HG02678 (cell line): Measurements from ENCODE around the gene GATAD2B.
"Not testable (repeated sequence)": the region's sequence is repeated elsewhere in the genome, so short reads cannot be mapped to it uniquely, and the experiment has no call there.

ENCODE experiments used
- ATAC-seq: cut with Tn5 transposase; IDR thresholded peaks from one replicate; pipeline ENCODE4 v1.9.1; 2021; ENCODE audit warnings: mild to moderate bottlenecking, moderate library complexity; ENCODE audit not compliant: unreplicated experiment

Gene GATAD2B

DNA sequence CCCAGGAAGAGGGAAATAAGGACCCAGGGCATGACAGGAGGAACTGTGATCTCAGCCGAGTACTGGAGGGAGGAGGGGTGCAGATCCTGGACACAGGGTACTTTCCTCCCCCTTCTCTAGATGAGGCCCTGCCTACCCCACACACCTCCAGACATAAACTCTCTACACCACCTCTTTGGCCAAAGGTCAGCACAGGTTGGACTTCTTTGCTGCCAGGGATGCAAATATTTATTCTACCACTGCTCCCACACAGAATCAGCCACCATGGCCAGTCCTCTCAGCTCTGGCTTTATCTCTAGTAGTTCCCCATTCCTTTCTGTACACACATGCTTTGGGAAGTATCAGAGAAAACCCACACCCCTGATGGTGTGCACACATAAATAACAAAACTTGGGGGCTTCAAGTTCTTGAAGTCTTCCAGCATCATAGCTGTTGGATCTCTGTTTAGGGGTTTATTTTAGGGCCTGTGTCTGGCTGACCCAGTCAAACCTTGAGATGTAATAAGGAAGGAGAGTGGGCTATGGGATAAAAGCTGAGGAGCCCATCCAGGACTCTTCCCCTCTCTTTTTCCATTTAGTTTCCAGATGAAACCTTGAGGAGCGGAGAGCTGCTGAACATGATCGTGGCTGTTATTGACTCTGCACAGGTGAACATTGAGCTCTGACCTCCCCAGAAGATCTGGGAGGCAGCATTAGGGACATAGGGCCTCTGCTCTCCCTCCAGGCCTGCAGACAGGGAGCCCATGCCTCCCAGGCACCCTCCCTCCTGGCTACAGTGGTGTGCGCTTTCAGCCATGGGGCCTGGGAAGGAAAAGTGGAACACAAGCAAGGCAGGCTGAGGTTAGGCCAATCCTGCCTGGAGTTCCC is 154.2 kb downstream of the GATAD2B start:
- no peak for ATAC-seq

DNA sequence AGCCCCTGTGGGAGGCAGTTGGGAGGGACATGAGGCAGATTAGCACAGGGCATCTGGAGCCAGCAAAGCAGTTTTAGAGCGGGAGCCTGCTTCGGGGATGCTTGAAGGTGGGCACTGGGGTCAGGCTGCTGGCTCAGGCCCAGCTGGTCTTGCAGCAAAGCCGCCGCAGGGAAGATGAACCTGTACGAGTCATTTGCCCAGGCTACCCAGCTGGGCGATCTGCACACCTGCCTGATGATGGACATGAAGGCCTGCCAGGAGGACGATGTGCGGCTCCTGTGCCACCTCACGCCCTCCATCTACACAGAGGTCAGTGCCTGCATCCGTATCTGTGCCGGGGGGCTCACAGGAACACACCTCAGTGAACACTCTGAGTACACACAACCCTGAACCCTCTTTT is 155.3 kb downstream of the GATAD2B start:
- no peak for ATAC-seq

DNA sequence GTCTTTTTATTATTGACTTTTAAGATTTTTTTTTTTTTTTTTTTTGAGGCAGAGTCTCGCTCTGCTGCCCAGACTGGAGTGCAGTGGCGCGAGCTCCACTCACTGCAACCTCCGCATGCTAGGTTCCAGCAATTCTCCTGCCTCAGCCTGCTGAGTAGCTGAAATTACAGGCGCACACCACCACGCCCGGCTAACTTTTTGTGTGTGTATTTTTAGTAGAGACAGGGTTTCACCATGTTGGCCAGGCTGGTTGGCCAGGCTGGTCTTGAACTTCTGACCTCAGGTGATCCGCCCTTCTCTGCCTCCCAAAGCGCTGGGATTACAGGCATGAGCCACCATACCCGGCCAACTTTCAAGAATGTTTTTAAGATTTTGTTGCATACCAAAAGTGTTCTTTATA is 156.1 kb downstream of the GATAD2B start:
- not testable (repeated sequence) for ATAC-seq

DNA sequence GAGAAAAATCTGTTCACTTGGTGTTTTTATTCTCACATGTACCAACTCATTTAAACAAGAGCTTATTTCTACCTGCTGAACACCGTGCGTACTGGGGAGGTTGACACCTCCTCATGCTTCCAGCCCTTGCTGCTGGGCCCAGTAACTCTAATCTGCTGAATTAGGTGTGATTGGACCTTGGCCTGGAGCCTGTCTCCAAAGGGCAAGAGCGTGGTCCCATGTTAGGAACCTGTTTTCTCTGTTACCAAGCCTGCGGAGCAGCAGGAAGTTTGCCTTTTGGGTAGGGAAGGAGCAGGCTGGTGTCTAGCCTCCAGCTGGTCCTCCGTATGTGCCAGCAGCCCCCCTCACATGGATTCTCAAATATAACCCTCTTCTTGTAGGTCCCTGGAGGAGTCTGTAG is 158.5 kb downstream of the GATAD2B start:
- no peak for ATAC-seq

DNA sequence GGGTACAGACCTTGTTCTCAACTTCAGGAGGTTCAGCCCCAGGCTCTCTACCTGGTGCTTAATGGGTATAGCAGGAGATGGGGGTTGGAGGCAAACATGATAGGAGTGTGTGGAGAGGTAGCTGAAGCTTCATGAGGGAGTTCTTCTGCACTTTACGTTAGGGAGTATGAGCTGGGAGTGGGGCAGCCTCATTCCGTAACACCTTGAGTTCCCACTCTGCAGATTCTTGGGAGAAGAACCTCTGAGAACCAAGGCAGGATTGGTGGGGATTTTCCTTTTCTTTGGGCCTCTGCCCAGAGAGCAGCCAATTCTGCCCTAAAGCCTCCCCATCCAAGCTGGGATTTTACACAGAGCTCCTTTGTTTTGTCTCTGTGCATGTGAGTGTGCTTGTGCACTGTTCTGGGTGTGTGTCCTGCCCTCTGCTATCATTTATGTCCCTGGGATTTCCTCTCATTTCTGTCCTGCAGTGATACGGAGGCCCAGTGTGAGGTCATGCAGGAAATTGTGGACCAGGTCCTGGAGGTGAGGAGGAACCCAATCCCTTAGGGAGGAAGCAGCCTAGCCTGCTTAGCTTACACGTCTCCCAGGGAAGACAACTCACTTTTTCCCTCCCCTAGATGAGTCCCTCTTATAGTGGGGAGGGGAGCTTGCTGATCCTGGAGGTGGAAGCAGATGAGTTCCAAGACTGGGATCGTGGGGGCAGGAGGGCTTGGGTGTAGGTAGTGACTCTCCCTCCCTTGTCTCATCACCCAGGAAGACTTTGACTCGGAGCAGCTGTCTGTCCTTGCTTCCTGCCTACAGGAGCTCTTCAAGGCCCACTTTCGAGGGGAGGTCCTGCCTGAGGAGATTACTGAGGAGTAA is 159.2 kb downstream of the GATAD2B start:
- no peak for ATAC-seq

DNA sequence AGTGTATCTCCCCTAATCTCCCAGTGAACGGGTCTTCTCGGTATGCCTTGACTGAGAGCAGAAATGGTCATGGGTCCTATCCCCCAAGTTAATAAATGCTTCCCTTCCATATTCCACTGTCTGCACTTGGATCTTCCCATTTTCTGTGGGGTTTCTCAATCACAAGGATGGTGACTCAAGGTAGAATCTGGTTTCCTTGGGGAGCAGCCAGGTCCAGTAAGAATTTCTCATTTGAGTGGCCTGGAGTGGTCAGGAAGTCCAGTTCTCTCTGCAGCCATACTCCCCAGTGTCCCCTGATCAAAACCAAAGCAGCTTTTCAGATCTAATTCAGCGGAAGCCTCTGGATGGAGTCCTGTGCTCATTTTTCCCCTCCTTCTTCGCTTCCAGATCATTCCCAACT is 162.3 kb downstream of the GATAD2B start:
- ATAC-seq = no peak
